ENCODE data around the gene GDNF. TPM values are rescaled to one million over a fixed set of nuclear protein-coding genes. Genes with fewer than 3 reads are reported as not detected.

Gene GDNF
- total RNA-seq, 2 experiments from 2014 or later: not detected

DNA sequence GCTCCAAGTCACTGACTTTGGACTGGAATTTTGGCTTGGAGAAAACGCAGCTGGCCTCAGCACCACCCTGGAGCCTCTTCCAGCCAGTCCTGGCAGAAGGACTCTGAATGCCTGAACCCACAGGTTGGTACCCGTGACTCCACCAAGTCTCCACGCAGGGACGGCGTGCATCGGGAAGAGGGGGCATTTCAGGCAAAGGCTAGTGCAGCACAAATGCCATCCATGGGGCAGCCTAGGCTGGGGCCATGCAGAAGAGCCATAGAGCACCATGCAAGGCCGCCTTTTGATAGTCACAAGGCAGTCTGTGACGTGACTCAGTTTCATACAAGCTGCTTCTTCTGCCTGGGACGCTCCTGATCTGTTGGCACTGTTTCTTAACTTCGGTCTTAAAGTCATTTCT is 28.0 kb downstream of the GDNF start:
- ATAC-seq (no peak), DNase-seq (no peak)
- ChIA-PET CTCF (no interaction called here), POLR2A (no interaction called here)
- no peak overlapping the region for H3K4me3 Mint-ChIP-seq
- TF ChIP-seq, protein P1, sequence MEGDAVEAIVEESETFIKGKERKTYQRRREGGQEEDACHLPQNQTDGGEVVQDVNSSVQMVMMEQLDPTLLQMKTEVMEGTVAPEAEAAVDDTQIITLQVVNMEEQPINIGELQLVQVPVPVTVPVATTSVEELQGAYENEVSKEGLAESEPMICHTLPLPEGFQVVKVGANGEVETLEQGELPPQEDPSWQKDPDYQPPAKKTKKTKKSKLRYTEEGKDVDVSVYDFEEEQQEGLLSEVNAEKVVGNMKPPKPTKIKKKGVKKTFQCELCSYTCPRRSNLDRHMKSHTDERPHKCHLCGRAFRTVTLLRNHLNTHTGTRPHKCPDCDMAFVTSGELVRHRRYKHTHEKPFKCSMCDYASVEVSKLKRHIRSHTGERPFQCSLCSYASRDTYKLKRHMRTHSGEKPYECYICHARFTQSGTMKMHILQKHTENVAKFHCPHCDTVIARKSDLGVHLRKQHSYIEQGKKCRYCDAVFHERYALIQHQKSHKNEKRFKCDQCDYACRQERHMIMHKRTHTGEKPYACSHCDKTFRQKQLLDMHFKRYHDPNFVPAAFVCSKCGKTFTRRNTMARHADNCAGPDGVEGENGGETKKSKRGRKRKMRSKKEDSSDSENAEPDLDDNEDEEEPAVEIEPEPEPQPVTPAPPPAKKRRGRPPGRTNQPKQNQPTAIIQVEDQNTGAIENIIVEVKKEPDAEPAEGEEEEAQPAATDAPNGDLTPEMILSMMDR (IDR thresholded peaks at IDR 0.05): no peak
- no peaks in the 10 kb centered on the region for H3K4me1 Mint-ChIP-seq (ENCODE audit: low read depth)
- intact Hi-C loops (cut with micrococcal nuclease): no loop called here
- no peaks in the 10 kb centered on the region for H3K9me3 Mint-ChIP-seq
- no peaks in the 10 kb centered on the region for H3K36me3 Mint-ChIP-seq (ENCODE audit: low read depth)
- no peak overlapping the region for H3K27ac Mint-ChIP-seq
- peaks cover 4% of the 10 kb centered on the region for H3K27me3 Mint-ChIP-seq

DNA sequence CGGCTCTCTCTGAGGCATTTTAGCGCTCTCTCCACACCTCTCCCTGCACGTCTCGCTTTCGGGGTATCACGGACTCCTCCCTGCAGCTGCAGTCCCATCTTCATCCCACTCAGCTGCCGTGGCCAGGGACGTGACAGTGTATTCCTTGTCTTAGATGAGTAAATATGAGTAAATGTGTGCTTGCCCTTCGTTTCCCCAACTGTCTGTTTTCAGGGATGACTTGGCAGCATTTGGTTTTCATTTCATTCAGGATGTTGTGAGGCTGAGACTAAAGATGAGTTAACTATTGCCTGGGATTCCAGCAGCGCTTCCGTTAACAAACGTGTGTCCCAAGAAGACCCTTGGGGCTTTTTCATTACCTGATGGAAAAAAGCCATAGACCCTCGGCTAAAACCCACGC is 29.5 kb downstream of the GDNF start:
- ChIA-PET CTCF (no interaction called here), POLR2A (no interaction called here)
- TF ChIP-seq, protein P1 (IDR thresholded peaks at IDR 0.05): no peak
- no peak overlapping the region for H3K4me3 Mint-ChIP-seq
- DNase-seq: no peak
- H3K9me3 Mint-ChIP-seq: no peaks in the 10 kb centered on the region
- intact Hi-C loops (cut with micrococcal nuclease): no loop called here
- no peak for ATAC-seq
- H3K27ac Mint-ChIP-seq: no peak overlapping the region
- H3K4me1 Mint-ChIP-seq (ENCODE audit: low read depth): no peaks in the 10 kb centered on the region
- no peaks in the 10 kb centered on the region for H3K36me3 Mint-ChIP-seq (ENCODE audit: low read depth)
- peaks cover 10% of the 10 kb centered on the region for H3K27me3 Mint-ChIP-seq

DNA sequence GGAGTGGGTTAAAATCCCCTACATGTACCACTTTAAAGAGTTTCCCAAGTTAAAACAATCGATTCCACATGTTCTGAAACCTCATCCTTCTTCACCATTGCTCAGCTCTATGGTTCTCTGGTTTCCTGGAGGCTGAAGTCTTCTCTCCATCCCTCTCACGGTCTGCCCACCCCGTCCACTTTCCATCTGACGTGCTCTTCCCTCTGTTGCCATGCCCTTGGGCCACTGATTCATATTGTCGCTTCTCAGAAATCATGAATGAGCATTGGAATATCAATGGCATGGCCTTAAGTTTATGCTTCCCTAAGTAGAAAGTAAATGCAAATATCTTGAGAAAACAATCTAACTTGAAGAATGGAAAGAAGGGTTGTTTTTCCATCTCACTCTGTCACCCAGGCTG is 30.9 kb downstream of the GDNF start:
- Mint-ChIP-seq H3K4me3 (no peak overlapping the region), H3K4me1 (ENCODE audit: low read depth) (no peaks in the 10 kb centered on the region), H3K27ac (no peak overlapping the region), H3K36me3 (ENCODE audit: low read depth) (no peaks in the 10 kb centered on the region), H3K9me3 (no peaks in the 10 kb centered on the region), H3K27me3 (peaks cover 10% of the 10 kb centered on the region)
- TF ChIP-seq, protein P1 (IDR thresholded peaks at IDR 0.05): no peak
- ATAC-seq: no peak
- intact Hi-C loops (cut with micrococcal nuclease): no loop called here
- CTCF ChIA-PET: no interaction called here
- POLR2A ChIA-PET: no interaction called here
- DNase-seq: no peak

DNA sequence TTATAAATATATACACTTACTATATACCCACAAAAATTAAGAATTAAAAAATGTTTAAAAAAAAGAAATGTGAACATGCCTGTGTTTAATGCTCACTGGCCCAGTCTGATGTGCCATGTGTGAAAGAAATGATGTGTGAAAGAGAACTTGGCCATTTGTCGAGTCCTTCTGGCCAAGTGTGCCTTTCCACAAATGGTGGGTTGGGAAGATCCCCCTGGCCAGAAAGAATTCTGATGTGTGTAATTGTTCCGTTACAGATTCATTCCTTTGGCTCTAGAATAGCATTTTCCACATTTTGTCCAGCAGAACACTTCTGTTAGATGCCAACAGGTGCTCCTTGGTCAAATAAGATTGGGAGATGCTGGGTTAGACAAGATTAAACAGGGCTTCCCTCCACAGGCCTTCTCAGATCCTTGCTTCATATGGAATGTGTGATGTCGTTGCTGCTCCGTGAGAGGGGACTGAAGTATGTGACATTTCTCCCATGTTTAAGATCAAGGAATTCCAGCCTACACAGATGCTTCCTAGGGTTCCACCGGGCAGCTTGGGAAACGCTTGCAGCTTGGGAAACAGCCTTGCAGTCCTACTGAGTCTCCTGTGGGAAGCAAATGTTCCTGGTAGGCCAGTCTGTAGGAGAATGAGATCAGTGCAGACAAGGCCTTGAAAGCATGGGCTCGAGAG is 32.1 kb downstream of the GDNF start:
- POLR2A ChIA-PET: no interaction called here

DNA sequence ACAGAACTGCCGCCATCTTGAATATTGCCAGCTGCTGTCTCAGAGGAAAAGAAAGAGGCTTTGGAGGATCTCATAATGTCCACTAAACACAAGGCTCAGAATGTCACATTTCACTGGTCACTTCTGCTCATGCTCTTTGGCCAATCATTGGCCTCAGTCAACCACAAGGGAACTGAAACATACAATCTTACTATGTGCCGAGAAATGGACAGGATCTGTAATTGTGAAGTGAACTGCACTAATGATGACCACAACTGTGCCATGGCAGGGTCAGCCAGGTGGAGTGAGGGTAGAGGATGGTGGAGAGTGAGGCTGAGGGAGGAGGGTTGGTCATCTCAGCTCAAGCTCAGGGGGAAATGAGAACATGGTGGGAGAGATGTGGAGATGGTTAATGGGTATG is 32.8 kb downstream of the GDNF start:
- POLR2A ChIA-PET: no interaction called here
- intact Hi-C loops (cut with micrococcal nuclease): no loop called here
- H3K9me3 Mint-ChIP-seq: no peaks in the 10 kb centered on the region

More for the DNA sequence above, 32.1 kb downstream of the GDNF start:
- H3K36me3 Mint-ChIP-seq (ENCODE audit: low read depth): no peaks in the 10 kb centered on the region
- H3K4me3 Mint-ChIP-seq: no peak overlapping the region
- intact Hi-C loops (cut with micrococcal nuclease): no loop called here
- H3K9me3 Mint-ChIP-seq: no peaks in the 10 kb centered on the region
- CTCF ChIA-PET: no interaction called here
- no peaks in the 10 kb centered on the region for H3K4me1 Mint-ChIP-seq (ENCODE audit: low read depth)
- no peak overlapping the region for H3K27ac Mint-ChIP-seq
- DNase-seq (no peak), ATAC-seq (no peak)
- TF ChIP-seq, protein P1 (IDR thresholded peaks at IDR 0.05): no peak
- peaks cover 10% of the 10 kb centered on the region for H3K27me3 Mint-ChIP-seq

More for the DNA sequence above, 32.8 kb downstream of the GDNF start:
- Mint-ChIP-seq H3K36me3 (ENCODE audit: low read depth) (no peaks in the 10 kb centered on the region), H3K27me3 (peaks cover 10% of the 10 kb centered on the region), H3K4me3 (no peak overlapping the region), H3K27ac (no peak overlapping the region), H3K4me1 (ENCODE audit: low read depth) (no peaks in the 10 kb centered on the region)
- ATAC-seq: no peak
- TF ChIP-seq, protein P1 (IDR thresholded peaks at IDR 0.05): no peak
- no peak for DNase-seq
- CTCF ChIA-PET: no interaction called here
